Hematopoietic multipotent progenitor cell (in vitro differentiated cells): ENCODE measurements around the gene DDX1. TPM values are rescaled to one million over a fixed set of nuclear protein-coding genes. Genes with fewer than 3 reads are reported as not detected.

Source experiments
- DNase-seq, 3 donors: peaks; one replicate each; pipeline ENCODE4 v3.0.0-alpha.2; 2011 to 2015; ENCODE audit warnings: low read depth in 2 of 3, low spot score in 2 of 3
- total RNA-seq: library from RNA; depleted of rRNA; stranded (reverse); fragments of >200 nt; gene quantifications from one replicate; pipeline ENCODE4 v1.2.3, GENCODE V29; 2012

Gene DDX1
- total RNA-seq, 1 donor, result 22.1 TPM

GRCh38 chr2:15561574-15562344 lies 29.9 kb upstream of the DDX1 start:
- peak in 2 of 3 donors; percentile 32 to 50 for DNase-seq

- DNase-seq, result no peak
Observed at GRCh38 chr2:15562354-15563031, 29.2 kb upstream of the DDX1 start.

GRCh38 chr2:15563227-15564100 lies 28.2 kb upstream of the DDX1 start:
- no peak for DNase-seq

DNA sequence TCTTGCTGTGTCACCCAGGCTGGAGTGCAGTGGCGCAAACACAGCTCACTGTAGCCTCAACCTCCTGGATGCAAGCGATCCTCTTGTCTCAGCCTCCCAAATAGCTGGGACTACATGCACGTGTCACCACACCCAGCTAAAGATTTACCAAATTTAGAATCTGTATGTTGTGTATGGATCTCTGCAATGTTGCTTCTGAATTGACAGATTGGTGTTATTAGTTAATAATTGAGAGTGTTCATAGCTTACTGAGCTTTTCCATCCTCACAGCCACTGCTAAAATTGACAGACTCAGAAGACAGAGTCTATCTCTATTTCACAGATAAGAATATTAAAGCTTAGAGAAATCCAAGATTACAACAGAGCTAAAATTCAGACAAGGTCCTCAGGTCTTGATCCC lies 26.3 kb upstream of the DDX1 start:
- DNase-seq, result no peak

DNA sequence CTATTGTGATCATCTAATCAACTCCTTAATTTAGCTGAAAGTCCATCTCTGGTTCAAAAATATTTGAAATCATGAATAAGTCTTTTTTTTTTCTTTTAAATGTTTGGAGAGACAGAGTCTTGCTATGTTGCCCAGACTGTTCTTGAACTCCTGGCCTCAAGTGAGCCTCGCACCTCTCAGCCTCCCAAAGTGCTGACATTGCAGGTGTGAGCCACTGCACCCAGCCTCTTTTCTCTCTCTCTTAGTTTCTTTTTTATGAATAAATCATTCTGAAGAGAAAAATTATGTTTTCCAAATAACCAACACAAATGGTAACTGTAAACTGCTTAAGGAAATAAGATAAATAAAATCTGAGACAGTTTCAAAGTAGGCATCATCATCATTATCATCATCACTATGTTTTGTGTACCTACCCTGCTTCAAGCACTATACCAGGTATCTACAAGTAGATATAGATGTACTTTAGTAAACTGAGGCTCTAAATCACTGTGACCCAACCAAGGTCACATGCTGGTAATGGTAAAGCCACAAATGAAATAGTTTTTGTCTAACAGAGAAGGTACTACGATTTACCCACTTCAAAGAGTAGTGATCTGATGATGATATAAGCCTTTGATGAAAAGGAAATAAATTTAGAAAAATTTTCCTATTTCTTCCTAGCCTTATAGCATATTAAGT lies 25.5 kb upstream of the DDX1 start:
- DNase-seq, result no peak

- DNase-seq, result no peak
Observed at GRCh38 chr2:15566912-15567311, 24.8 kb upstream of the DDX1 start.

GRCh38 chr2:15568874-15569273 lies 22.8 kb upstream of the DDX1 start:
- DNase-seq, result no peak

DNA sequence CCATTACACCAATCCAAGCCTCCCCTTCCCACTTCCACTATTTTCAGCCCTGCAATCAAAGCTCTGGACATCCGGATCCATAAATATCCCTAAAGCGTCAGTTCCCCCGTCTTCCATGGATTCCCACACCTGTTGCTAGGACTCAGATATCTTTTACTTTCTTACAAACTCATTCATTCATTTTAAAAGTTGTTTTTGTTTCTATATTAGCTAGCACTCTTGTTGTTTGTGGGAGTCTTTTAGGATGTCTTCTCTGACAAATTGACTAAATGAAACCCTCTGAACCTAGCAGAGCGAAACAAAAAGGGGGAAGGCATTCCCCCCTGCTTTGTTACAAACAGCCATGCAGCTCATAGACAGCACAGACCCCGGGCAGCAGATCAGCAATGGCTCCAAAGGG lies 21.6 kb upstream of the DDX1 start:
- no peak for DNase-seq

DNA sequence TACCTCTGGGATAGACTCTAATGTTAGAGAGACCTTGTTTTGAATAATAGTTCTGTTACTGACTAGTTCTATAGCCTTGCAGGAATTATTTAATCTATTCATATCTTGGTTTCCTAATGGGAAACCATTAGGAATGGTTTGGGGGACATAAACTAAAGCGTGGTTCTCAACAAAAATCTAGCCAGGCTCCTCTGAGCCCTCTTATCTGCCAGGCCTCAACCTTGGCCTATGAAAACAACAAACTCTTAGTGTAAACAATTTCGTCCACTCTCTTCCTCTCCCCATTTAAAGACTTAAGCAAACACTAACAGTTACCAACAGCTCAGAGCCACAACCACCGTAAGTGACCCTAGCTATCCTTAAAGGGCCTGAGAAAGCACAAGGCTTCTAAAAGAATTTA lies 19.9 kb upstream of the DDX1 start:
- no peak for DNase-seq

- DNase-seq, result peak; percentile 63 to 94 (median 82)
Observed at GRCh38 chr2:15577071-15577735, 14.5 kb upstream of the DDX1 start.

DNA sequence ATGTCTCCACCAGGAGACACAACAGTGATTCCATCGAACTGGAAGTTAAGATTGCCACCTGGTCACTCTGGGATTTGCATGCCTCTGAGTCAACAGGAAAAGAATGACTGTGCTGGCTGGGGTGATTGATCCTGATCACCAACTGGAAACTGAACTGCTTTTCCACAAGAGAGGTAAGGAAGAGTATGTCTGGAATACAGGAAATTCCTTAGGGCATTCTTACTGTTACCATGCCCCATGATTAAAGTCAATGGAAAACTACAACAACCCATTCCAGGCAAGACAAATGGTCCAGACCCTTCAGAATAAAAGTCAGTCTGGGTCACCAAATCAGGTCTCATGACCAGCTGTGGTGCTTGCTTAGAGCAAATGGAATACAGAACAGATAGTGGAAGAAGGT lies 12.0 kb upstream of the DDX1 start:
- DNase-seq, result no peak

DNA sequence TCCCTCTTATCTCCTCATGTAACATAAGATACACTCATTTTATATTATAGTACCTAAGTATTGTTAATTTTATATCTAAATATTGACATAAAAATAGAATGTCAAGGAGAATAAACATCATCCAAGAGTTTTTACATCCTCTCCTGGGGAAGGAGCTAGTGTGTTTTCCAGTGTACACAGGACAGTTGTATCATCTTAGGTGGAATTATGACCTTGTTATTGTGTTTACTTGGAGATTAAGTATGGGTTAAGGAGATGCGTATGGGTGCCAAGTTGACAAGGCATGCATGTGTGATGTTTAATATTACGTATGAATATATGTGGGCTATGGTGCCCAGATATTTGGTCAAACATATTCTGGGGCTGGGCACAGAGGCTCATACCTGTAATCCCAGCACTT lies 11.2 kb upstream of the DDX1 start:
- no peak for DNase-seq

GRCh38 chr2:15582710-15583357 lies 8.8 kb upstream of the DDX1 start:
- no peak for DNase-seq

- no peak for DNase-seq
Observed at GRCh38 chr2:15583826-15584225, 7.8 kb upstream of the DDX1 start.

GRCh38 chr2:15584316-15584715 lies 7.4 kb upstream of the DDX1 start:
- DNase-seq, result no peak

DNA sequence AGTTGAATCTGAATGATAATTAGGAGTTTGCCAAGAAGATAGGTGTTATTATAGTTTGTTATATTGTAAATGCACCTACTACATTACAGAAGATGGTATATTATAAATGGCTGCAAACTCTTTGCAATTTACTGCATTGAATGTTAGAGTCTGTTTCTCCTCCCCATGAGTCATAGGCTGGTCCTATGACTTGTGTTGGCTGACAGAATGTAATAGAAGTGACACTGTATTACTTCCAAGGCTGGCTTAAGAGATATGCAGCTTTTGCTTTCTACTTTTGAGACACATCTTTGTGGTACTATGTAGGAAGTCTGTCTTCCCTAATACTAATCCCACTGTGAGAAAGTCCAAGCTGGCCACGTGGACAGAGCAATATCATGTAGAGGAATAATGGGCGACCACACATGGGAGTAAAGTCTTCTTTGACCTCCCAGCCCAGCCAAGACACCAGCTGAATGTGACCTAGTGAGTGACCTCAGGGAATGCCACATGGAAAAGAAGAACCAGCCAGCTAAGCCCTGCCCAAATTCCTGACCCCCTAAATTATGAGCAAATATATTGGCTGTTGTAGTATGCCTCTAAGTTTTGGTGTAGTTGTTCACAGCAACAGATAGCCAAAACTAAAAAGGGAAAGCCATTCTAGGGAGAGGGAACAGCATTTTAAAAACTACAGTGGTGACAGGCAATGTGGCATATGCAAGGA lies 6.8 kb upstream of the DDX1 start:
- no peak for DNase-seq

DNA sequence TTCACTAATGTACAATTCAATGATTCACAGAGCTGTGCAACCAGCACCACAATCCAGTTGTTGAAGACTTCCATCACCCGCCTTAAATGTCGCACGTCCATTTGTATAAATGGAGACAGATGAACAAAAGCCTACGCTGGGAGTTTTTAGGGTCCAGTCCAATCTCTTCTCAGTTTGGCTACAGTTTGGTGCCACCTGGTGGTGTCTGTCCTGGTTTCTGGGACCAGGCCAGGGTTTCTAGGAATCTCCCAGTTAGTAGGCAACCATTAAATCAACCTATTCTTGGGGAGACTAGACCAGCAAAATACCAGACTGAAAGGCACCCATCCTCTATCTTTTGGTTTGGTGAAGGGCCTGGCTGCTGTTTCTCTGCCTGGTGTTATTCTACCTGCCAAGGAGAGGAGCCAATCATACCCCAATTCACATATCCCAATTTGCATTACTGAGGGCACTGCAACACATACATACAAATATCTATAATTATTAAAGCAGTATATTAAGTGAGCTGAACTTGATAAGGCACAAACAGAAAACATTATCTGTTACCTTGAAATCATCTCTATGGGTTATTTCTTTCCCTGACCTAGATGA lies 3.2 kb upstream of the DDX1 start:
- DNase-seq, result peak in 2 of 3 donors; percentile 43 to 67

DNA sequence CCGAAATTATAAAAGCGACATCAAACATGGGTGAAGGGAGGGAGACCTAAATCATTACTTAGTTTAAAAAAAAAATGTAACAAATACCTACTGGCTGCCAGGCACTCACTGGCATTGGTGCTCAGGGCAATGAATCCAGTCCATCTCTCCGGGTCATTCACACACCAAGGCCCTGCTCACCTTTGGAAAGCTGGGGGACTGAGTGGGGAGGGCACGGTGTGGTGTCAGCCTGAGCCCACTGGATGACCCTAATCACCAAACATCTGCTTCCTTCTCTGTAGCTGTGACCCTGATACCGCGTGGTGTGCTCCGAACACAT lies 336 bp upstream of the DDX1 start:
- no peak for DNase-seq

DNA sequence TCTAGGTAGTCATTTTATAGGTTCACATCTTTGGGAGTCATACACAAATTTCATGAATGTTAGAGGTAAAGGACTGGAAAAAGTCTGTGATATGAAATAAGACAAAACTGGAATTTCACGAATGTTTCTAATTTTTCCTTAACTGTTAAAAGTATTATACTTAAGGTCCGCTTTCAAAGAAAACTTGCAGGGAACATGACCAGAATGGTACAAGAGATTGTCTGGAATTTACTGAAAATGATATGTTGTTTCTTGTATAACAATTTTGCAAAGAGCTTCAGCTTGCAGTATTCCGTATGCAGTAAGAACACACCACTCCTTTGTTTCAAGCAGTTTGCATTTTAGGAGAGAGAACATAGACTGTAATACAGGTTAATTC lies 1.6 kb downstream of the DDX1 start:
- no peak for DNase-seq
